GM21367 (cell line): ENCODE data around the gene RAD23B.
"Not testable (repeated sequence)": the region's sequence is repeated elsewhere in the genome, so short reads cannot be mapped to it uniquely, and the experiment has no call there.

ENCODE experiments used
- ATAC-seq: cut with Tn5 transposase; IDR thresholded peaks from one replicate; pipeline ENCODE4 v1.9.1; 2021; ENCODE audit not compliant: unreplicated experiment

Gene RAD23B

GRCh38 chr9:107292821-107293542 lies 9.9 kb downstream of the RAD23B start:
- ATAC-seq, result no peak

DNA sequence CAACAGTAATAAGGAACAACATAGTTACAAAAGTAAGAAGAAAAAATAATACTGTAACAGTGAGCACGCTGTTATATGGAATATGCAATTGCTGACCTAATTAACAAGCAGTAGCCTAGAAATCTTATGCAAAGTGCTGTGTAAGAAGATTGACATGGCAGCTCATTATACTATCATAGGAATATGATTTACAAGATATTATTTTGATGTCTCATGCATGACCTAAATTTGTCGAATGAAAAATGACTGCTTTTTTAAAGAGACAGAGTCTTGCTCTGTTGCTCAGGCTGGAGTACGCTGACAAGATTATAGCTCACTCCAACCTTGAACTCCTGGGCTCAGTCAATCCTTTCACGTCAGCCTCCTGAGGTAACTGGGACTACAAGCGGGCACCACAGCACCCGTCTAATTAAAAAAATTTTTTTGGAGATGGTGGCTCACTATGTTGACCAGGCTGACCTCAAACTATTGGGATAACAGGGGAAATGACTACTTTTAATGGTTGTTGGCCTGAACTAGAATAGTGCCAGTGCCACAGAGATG lies 10.5 kb downstream of the RAD23B start:
- ATAC-seq, result no peak

- no peak for ATAC-seq
Observed at GRCh38 chr9:107294756-107295155, 11.7 kb downstream of the RAD23B start.

DNA sequence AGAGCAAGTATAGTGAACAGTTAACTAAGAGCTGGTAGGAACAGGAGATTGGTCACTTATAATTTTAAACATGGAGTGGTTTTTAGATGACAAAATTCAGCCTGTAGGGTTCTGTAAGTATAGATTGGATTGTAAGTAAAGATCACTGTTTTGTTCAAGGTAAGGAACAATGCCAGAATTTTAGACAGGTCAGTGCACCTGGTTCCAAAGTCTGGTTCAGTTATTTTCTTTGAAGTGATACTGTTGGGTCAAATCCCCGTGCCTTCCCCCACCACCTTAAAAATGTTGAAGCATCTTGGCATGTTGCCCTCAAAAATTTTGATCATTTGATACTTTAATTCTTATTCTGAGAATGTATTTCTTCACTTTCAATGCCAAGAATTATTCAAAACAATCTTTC lies 12.9 kb downstream of the RAD23B start:
- ATAC-seq, result no peak

DNA sequence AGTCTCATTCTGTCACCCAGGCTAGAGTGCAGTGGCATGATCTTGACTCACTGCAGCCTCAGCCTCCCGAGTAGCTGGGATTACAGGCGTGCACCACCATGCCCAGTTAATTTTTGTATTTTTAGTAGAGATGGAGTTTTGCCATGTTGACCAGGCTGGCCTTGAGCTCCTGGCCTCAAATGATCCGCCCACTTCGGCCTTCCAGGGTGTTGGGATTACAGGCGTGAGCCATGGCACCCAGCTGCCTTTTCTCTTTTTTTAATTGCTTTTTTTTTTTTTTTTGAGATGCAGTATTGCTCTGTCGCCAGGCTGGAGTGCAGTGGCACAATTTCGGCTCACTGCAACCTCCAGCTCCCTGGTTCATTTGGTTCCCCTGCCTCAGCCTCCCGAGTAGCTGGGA lies 13.5 kb downstream of the RAD23B start:
- not testable (repeated sequence) for ATAC-seq

- no peak for ATAC-seq
Observed at GRCh38 chr9:107299437-107299836, 16.4 kb downstream of the RAD23B start.

DNA sequence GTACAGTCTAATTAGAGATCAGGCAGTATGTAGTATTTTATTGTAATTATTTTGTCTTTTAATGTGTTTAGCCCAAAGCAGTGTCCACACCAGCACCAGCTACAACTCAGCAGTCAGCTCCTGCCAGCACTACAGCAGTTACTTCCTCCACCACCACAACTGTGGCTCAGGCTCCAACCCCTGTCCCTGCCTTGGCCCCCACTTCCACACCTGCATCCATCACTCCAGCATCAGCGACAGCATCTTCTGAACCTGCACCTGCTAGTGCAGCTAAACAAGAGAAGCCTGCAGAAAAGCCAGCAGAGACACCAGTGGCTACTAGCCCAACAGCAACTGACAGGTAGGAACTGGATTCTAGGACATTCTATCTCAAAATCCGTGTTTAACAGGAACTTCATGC lies 23.2 kb downstream of the RAD23B start:
- ATAC-seq, result no peak

DNA sequence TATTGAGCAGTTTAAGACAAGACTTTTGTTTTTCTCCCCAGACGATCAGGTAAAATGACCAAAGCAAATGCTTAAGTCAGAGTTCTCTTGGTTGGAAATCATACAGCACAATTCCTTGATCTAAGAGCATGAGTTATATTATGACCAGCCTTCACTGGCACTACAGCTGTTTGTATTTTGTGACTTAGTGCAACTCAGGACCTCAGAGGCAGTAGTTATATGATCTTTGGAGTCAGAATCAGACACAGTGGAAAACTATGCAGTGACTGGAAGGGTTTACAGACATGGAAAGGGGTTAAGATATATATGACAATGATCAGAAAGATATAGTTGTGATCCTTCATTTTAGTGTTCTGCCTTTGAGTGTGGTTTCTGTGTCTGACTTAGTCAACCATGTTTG lies 24.3 kb downstream of the RAD23B start:
- ATAC-seq, result no peak

GRCh38 chr9:107308461-107308860 lies 25.4 kb downstream of the RAD23B start:
- no peak for ATAC-seq

- ATAC-seq, result no peak
Observed at GRCh38 chr9:107309271-107309670, 26.2 kb downstream of the RAD23B start.

GRCh38 chr9:107312376-107313050 lies 29.4 kb downstream of the RAD23B start:
- no peak for ATAC-seq

DNA sequence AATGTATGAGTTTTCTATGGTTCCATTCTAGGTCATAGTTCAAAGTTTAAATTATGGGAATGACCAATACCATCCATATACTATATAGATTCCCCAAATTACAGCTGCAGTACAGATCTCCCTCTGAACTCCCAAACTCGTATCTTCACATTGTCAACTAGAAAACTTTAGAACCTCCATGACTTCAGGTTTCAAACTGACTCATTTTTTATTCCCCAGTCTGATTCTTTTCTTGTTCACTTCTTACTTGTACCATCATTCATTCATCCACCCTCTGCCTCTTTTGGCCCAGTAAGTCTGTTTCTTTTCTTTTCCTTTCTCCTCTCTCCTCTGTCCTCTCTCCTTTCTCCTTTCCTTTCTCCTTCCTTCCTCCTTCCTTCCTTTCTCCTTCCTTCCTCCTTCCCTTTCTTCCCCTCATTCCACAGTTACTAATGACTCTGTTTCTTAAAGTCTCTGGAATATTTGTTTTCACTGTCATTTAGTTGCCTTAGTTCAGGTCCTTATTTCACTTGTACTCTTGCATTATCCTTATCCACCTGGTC lies 30.5 kb downstream of the RAD23B start:
- ATAC-seq, result no peak

- ATAC-seq, result no peak
Observed at GRCh38 chr9:107314763-107315162, 31.7 kb downstream of the RAD23B start.

GRCh38 chr9:107316795-107317661 lies 33.9 kb downstream of the RAD23B start:
- ATAC-seq, result no peak

GRCh38 chr9:107322643-107323042 lies 39.6 kb downstream of the RAD23B start:
- no peak for ATAC-seq

GRCh38 chr9:107323836-107324585 lies 40.9 kb downstream of the RAD23B start:
- no peak for ATAC-seq

- no peak for ATAC-seq
Observed at GRCh38 chr9:107325842-107326241, 42.8 kb downstream of the RAD23B start.

GRCh38 chr9:107328510-107328909 lies 45.4 kb downstream of the RAD23B start:
- no peak for ATAC-seq

DNA sequence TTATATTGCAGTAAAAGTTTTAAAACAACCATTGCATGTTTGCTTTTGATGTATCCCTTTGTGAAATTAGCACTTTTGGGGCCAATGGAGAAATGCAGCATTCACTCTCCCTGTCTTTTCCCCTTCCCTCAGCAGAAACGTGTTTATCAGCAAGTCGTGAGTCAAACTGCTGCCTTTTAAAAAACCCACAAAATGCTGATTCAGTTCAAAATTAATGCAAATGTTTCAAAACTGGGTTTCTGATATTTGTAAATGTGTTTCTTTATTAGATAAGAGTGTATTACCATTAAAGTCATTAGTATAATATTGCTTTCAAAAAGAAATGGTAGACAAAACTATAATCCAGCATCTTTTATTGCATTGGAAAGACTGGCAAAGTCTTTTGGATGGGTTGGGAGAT lies 47.3 kb downstream of the RAD23B start:
- no peak for ATAC-seq

GRCh38 chr9:107332883-107333282 lies 49.8 kb downstream of the RAD23B start:
- no peak for ATAC-seq
